Measurements from ENCODE around the gene THBS2.
"Not testable (repeated sequence)": the region's sequence is repeated elsewhere in the genome, so short reads cannot be mapped to it uniquely, and the experiment has no call there.

THBS2 gene

DNA sequence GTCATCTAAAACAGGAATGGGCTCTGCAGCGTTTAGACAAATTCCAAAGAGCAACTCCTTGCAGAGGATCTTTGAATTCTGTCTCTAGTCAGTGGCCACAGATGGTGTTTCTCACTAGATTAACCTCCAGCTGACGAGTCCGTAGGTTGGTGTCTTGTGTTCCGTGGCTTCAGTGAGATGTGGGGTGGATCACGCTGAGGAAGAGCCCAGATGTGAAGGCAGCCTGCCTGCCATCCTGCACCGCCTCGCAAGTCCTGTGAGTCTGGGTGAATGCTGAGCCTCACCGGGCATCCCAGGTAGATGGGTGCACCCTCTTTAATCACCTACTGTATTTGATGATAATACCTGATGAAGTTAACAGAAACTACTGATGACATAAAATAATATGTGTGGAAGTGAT, 70.4 kb downstream of the THBS2 start:
- TF ChIP-seq, protein P1, sequence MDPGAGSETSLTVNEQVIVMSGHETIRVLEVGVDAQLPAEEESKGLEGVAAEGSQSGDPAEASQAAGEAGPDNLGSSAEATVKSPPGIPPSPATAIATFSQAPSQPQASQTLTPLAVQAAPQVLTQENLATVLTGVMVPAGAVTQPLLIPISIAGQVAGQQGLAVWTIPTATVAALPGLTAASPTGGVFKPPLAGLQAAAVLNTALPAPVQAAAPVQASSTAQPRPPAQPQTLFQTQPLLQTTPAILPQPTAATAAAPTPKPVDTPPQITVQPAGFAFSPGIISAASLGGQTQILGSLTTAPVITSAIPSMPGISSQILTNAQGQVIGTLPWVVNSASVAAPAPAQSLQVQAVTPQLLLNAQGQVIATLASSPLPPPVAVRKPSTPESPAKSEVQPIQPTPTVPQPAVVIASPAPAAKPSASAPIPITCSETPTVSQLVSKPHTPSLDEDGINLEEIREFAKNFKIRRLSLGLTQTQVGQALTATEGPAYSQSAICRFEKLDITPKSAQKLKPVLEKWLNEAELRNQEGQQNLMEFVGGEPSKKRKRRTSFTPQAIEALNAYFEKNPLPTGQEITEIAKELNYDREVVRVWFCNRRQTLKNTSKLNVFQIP (CRISPR knock-in tag; IDR thresholded peaks at IDR 0.05; ENCODE audit: borderline replicate concordance, low read depth) = no peak
- TF ChIP-seq RARB (CRISPR knock-in tag; IDR thresholded peaks at IDR 0.05) (no peak), TCF4 (CRISPR knock-in tag; IDR thresholded peaks at IDR 0.05; ENCODE audit: borderline replicate concordance) (no peak), ZNF70 (CRISPR knock-in tag; IDR thresholded peaks at IDR 0.05) (no peak), ARNTL (CRISPR knock-in tag; IDR thresholded peaks at IDR 0.05; ENCODE audit: borderline replicate concordance, low read depth) (no peak), TOX (CRISPR knock-in tag; IDR thresholded peaks at IDR 0.05; ENCODE audit: borderline replicate concordance) (no peak), SNAI2 (CRISPR knock-in tag; IDR thresholded peaks at IDR 0.05) (no peak), ESRRG (CRISPR knock-in tag; IDR thresholded peaks at IDR 0.05) (no peak), GLIS3 (CRISPR knock-in tag; IDR thresholded peaks at IDR 0.05) (no peak), OSR1 (CRISPR knock-in tag; IDR thresholded peaks at IDR 0.05) (no peak), ISL1 (CRISPR knock-in tag; IDR thresholded peaks at IDR 0.05) (no peak), ZFP3 (CRISPR knock-in tag; IDR thresholded peaks at IDR 0.05) (no peak), PPARA (CRISPR knock-in tag; IDR thresholded peaks at IDR 0.05; ENCODE audit: borderline replicate concordance) (no peak)
- TF ChIP-seq, protein P2, sequence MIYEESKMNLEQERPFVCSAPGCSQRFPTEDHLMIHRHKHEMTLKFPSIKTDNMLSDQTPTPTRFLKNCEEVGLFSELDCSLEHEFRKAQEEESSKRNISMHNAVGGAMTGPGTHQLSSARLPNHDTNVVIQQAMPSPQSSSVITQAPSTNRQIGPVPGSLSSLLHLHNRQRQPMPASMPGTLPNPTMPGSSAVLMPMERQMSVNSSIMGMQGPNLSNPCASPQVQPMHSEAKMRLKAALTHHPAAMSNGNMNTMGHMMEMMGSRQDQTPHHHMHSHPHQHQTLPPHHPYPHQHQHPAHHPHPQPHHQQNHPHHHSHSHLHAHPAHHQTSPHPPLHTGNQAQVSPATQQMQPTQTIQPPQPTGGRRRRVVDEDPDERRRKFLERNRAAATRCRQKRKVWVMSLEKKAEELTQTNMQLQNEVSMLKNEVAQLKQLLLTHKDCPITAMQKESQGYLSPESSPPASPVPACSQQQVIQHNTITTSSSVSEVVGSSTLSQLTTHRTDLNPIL (CRISPR knock-in tag; IDR thresholded peaks at IDR 0.05; ENCODE audit: low read depth) = no peak
- TF ChIP-seq, protein P3, sequence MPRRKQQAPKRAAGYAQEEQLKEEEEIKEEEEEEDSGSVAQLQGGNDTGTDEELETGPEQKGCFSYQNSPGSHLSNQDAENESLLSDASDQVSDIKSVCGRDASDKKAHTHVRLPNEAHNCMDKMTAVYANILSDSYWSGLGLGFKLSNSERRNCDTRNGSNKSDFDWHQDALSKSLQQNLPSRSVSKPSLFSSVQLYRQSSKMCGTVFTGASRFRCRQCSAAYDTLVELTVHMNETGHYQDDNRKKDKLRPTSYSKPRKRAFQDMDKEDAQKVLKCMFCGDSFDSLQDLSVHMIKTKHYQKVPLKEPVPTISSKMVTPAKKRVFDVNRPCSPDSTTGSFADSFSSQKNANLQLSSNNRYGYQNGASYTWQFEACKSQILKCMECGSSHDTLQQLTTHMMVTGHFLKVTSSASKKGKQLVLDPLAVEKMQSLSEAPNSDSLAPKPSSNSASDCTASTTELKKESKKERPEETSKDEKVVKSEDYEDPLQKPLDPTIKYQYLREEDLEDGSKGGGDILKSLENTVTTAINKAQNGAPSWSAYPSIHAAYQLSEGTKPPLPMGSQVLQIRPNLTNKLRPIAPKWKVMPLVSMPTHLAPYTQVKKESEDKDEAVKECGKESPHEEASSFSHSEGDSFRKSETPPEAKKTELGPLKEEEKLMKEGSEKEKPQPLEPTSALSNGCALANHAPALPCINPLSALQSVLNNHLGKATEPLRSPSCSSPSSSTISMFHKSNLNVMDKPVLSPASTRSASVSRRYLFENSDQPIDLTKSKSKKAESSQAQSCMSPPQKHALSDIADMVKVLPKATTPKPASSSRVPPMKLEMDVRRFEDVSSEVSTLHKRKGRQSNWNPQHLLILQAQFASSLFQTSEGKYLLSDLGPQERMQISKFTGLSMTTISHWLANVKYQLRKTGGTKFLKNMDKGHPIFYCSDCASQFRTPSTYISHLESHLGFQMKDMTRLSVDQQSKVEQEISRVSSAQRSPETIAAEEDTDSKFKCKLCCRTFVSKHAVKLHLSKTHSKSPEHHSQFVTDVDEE (CRISPR knock-in tag; IDR thresholded peaks at IDR 0.05) = no peak
- no peak for ATAC-seq

DNA sequence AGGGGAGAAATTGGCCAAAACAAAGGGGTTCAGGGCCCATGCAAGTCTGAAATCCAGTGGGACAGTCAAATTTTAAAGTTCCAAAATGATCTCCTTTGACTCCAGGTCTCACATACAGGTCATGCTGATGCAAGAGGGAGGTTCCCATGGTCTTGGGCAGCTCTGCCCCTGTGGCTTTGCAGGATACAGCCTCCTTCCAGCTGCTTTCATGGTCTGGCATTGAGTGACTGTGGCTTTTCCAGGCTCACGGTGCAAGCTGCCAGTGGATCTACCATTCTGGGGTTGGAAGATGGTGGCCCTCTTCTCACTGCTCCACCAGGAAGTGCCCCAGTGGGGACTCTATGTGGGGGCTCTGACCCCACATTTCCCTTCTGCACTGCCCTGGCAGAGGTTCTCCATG, 73.8 kb downstream of the THBS2 start:
- ATAC-seq = not testable (repeated sequence)

DNA sequence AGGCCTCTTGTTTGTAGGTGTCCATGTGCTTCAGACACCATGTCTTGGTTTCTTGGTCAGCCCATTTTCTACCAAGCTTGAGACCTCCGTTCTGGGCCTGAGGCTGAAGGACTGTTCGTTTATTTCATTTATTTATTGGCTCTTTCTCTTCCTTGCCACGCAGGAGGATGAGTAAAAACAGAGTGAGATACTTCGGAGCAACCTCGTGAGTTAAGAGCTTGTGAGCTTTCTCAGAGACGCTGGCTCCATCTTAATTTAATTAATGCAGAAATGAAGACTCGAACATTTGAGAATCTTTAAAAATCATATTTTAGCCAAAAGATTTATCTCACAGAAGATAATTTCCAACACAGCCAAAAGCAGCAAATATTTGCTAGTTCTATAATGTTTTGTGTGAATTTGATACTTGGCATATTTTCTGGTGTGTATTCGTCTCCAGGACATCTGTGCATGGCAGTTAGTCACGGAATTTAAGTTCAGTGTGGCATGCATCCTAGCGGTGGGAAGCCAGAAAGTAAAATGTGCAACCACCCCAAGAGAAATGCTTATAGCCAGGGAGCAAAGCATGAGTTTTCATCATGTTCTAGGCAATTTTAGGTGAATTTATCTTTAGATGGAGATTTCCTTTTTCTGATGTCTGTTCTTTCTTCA, 76.0 kb downstream of the THBS2 start:
- ATAC-seq = peak; percentile 68
- TF ChIP-seq, protein P1 (CRISPR knock-in tag; IDR thresholded peaks at IDR 0.05; ENCODE audit: borderline replicate concordance, low read depth) = no peak
- TF ChIP-seq, protein P3 (CRISPR knock-in tag; IDR thresholded peaks at IDR 0.05) = no peak
- TF ChIP-seq TCF4 (CRISPR knock-in tag; IDR thresholded peaks at IDR 0.05; ENCODE audit: borderline replicate concordance) (no peak), ZFP3 (CRISPR knock-in tag; IDR thresholded peaks at IDR 0.05) (no peak)

DNA sequence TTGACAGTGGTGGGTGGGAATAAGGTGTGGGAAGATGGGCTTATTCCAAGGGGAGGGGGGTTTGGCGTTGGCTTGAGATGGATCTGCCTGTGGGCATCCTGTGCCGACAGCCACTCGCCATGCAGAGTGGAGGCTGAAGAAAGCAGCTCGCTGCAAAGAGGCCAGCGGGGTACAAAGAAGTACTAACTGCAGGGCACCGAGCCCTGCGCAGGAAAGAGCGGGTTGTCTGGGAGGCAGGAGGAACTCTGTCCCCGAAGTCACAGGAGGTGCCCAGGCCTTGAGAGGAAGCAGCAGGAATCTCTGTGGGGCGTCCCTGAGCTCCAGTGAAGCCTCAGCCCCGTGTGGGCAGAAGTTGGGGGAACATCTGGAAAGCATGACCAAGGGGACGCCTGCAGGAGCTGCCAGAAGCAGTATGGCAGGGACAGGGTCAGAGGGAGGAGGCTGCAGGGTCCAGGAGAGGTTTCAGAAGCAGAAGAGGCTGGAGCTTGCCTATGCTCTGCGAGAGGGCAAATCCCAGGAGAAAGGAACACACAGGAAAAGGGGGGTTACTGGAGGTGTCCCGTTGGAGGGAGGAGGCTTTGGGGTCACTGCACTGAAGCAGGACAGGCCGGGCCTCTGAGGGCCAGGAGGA, 77.2 kb downstream of the THBS2 start:
- TF ChIP-seq, protein P3 (CRISPR knock-in tag; IDR thresholded peaks at IDR 0.05) = no peak
- TF ChIP-seq CSDC2 (CRISPR knock-in tag; IDR thresholded peaks at IDR 0.05) (no peak), ZNF70 (CRISPR knock-in tag; IDR thresholded peaks at IDR 0.05) (no peak), ARNTL (CRISPR knock-in tag; IDR thresholded peaks at IDR 0.05; ENCODE audit: borderline replicate concordance, low read depth) (no peak), SNAI2 (CRISPR knock-in tag; IDR thresholded peaks at IDR 0.05) (no peak), ZFP3 (CRISPR knock-in tag; IDR thresholded peaks at IDR 0.05) (no peak)
- TF ChIP-seq, protein P2 (CRISPR knock-in tag; IDR thresholded peaks at IDR 0.05; ENCODE audit: low read depth) = no peak
- TF ChIP-seq, protein P1 (CRISPR knock-in tag; IDR thresholded peaks at IDR 0.05; ENCODE audit: borderline replicate concordance, low read depth) = no peak
- no peak for ATAC-seq
